ENCODE data around the gene PCDH9.

Gene PCDH9

DNA sequence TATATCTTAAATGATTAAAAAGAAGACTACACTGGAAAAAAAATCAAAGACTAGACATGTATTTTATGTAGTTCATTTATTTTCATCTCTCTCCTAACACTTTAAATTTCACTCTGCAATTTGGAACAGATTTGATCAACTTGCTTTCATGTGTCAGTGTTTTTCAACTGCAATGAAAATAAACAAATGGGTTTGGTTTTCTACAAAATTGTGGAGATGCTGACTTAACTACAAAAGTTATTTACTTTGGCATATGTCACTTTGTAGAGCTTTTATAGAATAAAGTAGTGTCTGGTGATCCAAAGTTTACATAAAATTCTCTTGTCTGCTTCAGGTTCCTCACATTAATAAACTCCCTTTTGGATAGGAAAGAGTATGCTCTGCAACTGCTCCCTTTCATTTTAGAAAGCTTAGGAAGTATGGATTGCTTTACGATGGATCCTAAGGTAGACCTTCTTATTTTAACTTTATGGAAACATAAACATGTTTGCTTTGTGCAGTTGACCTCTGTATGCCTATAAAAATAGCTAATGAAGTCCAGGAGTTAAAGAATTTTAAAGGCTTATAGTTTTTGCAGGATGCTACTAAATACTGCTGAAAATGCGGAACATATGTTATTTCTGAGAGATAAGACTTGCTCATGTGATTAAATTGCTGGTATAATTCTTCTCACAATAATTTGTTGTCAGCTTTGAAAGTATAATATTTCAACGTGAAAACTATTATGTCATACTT lies 815.9 kb downstream of the PCDH9 start:
- DNase-seq: no peak

- no peak for DNase-seq
These were observed 819.8 kb downstream of the PCDH9 start for GRCh38 chr13:66410314-66410713.

GRCh38 chr13:66409542-66409941 lies 820.6 kb downstream of the PCDH9 start:
- DNase-seq: no peak

DNA sequence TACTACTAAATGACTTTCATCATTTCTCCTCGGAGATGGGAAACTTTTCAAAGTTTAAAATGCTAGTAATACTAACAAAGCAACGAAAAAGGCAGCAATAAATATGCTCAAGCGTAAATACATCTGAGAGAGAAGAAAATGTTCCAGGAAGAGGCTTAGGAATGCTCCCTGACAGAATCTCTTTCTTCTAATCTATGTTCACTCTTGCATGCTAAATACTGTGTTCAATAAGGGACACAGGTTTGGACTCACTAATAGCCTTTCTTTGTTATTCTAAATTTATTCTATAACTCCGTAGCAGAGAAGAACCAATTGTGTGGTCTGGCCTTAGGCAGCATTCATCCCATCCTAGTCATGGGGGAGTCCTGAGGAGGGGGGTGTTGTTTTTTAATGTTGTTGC lies 823.0 kb downstream of the PCDH9 start:
- DNase-seq: no peak

GRCh38 chr13:66405908-66406802 lies 824.0 kb downstream of the PCDH9 start:
- DNase-seq: no peak

GRCh38 chr13:66402546-66402945 lies 827.6 kb downstream of the PCDH9 start:
- DNase-seq: no peak

DNA sequence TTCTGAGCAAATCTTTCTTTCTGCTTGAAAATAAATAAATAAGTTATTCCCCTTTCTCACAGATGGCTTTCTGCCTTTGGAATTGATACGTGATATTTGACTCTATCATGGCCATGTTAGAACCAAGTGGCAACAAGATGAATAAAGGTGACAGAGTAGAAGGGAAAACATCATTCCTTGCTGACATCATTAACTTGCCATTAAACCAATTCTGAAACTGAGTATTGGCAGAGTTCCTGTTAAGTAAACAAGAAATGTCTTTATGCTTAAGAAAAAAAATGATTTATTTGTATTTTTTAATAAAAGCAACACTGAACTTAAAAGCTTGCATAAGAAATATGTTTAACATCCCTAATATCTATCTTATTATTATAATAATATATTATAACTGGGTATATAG lies 828.1 kb downstream of the PCDH9 start:
- DNase-seq: no peak

GRCh38 chr13:66400292-66400691 lies 829.8 kb downstream of the PCDH9 start:
- DNase-seq: no peak

GRCh38 chr13:66399873-66400272 lies 830.3 kb downstream of the PCDH9 start:
- DNase-seq: no peak

- DNase-seq: no peak
These were observed 833.0 kb downstream of the PCDH9 start for GRCh38 chr13:66397133-66397532.

- no peak for DNase-seq
These were observed 838.8 kb downstream of the PCDH9 start for GRCh38 chr13:66391322-66391721.

DNA sequence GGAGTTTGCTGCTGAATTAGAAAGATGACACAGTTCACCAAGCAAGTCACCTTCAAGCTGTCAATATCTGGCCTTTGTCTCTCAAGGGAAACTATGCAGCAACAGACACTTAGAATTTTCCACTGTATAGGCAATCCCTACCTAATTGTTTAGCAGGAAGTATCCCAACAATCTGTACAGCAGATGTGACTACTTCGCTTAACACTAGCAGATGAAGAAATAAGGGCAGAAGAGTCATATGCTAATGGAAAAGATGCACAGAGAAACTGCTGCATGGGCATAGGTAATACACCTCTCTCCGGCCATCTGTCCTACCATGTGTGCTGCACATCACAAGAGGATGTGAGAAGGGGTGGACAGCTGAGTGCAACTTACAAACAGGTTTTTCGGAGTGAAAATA lies 851.2 kb downstream of the PCDH9 start:
- DNase-seq: no peak

DNA sequence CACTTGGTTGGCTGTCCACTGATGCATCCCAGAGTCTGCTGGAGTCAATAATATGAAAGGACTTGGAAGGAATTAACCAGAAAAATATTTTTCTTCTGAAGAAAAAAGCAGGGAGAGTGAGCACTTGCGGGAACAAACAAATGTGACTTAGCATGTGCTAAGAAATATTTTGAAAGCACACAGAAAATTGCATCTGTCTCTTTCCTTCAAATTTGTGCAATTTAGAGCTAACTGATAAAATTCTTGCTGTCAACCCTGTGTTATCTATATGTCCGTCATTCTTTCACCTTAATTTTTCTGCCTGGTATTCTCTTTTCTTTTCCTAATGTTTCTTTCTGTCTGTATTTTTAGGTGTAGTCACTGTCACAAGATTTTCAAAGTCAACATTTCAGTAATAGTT lies 852.6 kb downstream of the PCDH9 start:
- no peak for DNase-seq

- DNase-seq: no peak
These were observed 854.4 kb downstream of the PCDH9 start for GRCh38 chr13:66375756-66376155.

- DNase-seq: no peak
These were observed 860.5 kb downstream of the PCDH9 start for GRCh38 chr13:66369666-66370065.

GRCh38 chr13:66367356-66367755 lies 862.8 kb downstream of the PCDH9 start:
- no peak for DNase-seq

DNA sequence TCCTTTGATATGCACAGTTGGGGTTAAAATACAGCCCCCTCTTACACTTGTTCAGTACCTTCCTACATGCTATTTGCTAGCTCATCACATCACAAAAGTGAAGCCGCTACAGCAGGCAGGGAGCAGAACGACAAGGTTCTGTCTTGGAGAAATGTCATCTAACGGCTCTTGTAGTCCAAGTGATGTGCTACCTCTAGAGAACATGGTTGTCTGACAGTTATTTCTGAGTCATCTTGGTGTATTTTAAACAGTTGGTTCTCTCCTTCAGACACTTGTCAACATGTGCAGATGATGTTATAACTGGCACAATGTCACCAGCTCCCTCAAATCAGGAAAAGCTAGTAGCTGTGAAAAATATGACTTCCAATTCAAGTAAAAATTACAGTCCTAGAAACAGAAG lies 865.0 kb downstream of the PCDH9 start:
- DNase-seq: no peak

DNA sequence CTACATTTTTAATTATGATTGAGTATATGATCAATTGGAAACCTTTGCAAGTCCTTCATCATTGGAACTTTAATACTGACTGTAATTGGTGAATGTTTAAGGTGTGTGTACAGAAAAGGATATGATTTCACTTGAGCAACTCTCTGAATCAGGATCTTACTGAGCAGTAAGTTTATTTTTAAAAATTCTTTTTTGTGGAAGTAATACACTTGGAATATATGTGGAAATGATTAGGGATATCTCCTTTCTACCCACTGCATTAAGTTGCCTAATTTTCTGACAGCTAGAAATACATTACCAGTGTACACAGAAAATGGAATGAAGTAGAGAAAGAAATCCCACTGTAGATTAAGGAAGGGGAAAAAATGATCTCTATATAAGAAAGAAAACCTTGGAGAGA lies 865.8 kb downstream of the PCDH9 start:
- DNase-seq: no peak

GRCh38 chr13:66362485-66362884 lies 867.7 kb downstream of the PCDH9 start:
- no peak for DNase-seq

GRCh38 chr13:66359910-66360552 lies 870.1 kb downstream of the PCDH9 start:
- DNase-seq: no peak

DNA sequence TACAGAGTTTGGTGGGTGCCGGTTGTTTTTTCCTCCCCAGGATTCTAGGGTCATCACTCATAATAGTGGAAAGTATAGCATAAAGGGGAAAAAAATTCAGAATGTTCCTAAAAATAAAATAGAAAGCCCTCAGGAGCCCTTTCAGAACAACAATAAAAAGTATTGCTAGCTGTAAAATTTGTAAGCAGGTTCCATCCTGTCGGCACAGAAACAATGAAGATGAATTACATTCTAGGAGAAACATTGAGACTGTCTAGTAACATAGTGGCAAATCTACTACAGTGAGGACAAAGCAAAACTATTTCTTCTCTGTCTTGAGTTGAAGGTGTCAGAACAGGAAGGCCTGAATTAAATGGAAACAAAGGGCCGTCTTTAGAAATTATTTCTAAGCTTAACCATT lies 870.7 kb downstream of the PCDH9 start:
- DNase-seq: no peak

GRCh38 chr13:66358564-66358963 lies 871.6 kb downstream of the PCDH9 start:
- DNase-seq: no peak

DNA sequence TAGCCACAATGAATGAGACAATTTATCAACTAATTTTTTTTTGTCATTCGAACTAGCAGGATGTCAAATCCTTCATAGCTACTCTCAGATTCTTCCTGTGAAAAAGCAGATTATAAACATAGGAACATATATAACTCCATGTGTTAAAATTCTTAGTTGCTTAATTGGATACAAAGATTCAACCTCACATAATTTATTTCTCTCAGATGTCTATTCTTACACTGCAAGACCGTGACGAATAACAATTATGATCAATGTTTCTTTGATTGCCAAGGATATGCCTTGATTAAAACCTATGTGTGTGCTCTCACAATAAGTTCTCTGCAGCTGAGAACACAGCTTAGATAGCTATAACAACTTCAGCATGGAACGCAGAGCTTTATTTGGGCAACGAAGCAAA lies 872.7 kb downstream of the PCDH9 start:
- no peak for DNase-seq

All from SIG-M5 (cell line).